Measurements from ENCODE around the gene LZTR1. TPM values are rescaled to one million over a fixed set of nuclear protein-coding genes. Genes with fewer than 3 reads are reported as not detected.
A peak's percentile ranks its signal among the peaks of the same experiment; 100 is the strongest.
"Not testable (repeated sequence)": the region's sequence is repeated elsewhere in the genome, so short reads cannot be mapped to it uniquely, and the experiment has no call there.

Gene LZTR1
- polyA plus RNA-seq, 6 donors from 2014 or later: 3.6 to 15.0 (median 9.3) TPM

DNA sequence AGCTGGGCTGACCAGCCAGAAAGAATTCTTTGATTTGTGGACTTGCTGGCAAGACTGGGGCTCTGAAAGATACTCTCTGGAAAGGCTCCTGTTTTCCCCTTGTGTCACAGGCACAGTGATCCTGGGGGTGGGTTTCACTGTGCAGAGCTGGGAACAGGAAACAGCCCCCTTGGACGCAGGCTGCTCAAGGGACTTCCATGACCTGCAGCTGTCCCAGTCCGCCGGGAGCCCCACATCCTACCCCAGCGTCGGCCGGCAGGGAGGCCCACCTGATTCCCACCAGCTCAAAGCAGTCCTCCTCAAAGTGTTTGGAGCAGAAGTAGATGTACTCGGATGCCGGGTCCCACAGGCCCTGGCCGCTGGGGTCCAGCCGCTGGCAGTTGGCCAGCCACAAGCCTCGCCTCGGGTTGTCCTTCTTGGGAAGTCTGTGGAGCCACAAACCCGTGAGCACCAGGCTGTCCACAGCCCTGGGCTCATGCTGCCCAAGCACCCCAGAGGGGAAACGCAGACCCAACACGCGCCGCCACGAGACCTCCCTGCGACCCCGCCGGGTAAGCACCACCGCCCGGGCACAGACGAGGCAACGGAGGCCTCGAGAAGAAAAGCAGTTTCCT lies 19.0 kb downstream of the LZTR1 start:
- no peak for ATAC-seq (ENCODE audit: low read depth in 2 of 2)
- no peak for DNase-seq
- Mint-ChIP-seq H3K9me3 (no peaks in the 10 kb centered on the region), H3K27ac (peak overlapping the region; percentile 97 to 100 (median 100)), H3K36me3 (no peaks in the 10 kb centered on the region), H3K4me1 (peaks cover 16 to 46% (median 29%) of the 10 kb centered on the region in 3 donors), H3K27me3 (no peaks in the 10 kb centered on the region), H3K4me3 (peak overlapping the region; percentile 95 to 98 (median 96))

DNA sequence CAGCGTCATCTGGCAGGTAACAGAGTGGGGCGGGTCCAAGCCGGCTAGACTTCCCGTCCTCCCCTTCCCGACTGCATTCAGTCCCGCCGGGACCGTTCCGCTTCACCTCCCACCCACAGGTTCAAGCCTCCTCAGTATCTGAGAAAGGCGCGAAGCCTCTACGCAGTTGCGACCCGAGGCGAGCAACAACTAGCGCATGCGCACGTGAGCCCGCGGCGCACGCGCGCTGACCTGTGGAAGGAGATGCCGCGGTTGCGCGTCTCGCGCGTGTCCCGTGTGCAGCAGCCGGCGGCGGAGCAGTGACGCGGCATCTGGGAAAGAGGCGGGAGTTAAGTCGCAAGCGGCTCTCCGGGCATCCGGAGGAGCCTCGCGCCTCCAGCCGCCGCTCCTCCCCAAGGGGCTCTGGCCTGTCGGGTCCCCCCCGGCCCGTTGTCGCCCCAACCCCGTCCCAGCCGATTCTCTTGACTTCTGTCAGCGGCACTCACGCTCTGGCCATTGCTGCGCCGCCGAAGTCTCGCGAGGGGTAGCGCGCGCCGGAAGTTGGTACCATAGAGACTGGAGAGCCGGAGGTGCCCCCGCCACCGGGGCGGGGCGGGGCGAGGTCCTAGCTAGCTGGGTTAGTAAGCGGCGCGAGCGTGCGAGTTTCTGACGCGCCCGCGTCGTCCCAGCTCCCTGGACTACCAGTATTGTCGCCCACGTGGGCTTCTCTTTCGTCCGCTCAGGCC lies 19.7 kb downstream of the LZTR1 start, which contains the start of gene THAP7:
TSS of gene THAP7 (minus strand) at position 518 of the 725 bp plus-strand sequence. CDS start at position 311, 207 bp downstream.
- peaks cover 16 to 46% (median 29%) of the 10 kb centered on the region in 3 donors for H3K4me1 Mint-ChIP-seq
- no peaks in the 10 kb centered on the region for H3K27me3 Mint-ChIP-seq

DNA sequence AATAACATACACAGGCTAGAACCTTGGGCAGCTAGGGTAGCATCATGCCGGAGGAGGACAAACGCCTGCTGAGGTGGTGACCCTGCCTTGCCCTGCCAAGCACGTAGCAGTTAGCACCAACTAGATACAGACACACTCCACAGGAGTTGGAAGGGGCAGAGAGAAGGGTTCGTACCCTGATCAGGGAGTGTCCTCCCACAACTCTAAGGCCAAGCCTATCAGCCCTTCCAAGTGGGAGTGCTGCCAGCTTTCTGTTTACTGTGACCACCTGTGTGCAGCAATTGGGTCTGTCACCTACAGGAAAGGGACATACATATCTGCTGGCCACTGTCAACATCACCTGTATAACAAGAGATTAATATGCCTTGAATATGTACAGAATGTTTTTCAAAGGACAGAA lies 21.7 kb downstream of the LZTR1 start:
- Mint-ChIP-seq H3K4me1 (peaks cover 16 to 40% (median 29%) of the 10 kb centered on the region in 3 donors), H3K4me3 (peak overlapping the region in 7 of 8 donors; percentile 25 to 98 (median 96)), H3K27me3 (no peaks in the 10 kb centered on the region), H3K27ac (peak overlapping the region in 5 of 6 donors; percentile 16 to 100 (median 80)), H3K9me3 (no peaks in the 10 kb centered on the region), H3K36me3 (no peaks in the 10 kb centered on the region)
- DNase-seq (no peak), ATAC-seq (ENCODE audit: low read depth in 2 of 2) (no peak)

More for the DNA sequence above, 19.7 kb downstream of the LZTR1 start, which contains the start of gene THAP7:
- DNase-seq (peak; percentile 97), ATAC-seq (ENCODE audit: low read depth in 2 of 2) (peak; percentile 89 to 91)
- Mint-ChIP-seq H3K36me3 (no peaks in the 10 kb centered on the region), H3K9me3 (no peaks in the 10 kb centered on the region), H3K4me3 (peak within 1 kb of the TSS; percentile 95 to 98 (median 96)), H3K27ac (peak within 1 kb of the TSS; percentile 97 to 100 (median 100))

DNA sequence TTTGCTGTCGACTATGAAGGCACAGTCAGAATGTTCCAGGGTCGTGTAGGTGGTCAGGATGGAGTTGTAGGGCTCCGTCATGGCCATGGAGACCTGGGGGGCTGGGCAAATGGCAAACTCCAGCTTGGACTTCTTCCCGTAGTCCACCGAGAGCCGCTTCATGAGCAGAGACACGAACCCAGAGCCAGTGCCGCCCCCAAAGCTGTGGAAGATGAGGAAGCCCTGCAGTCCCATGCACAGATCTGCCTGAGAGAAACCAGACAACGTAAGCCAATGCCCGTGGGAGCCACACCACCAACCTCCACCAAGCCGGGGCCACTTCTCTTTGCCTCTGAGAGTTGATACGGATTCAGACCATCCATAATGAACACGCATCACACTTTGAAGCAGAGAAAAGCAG lies 27.1 kb downstream of the LZTR1 start:
- DNase-seq; ATAC-seq (ENCODE audit: low read depth in 2 of 2); H3K27me3 Mint-ChIP-seq; H3K9me3 Mint-ChIP-seq; H3K36me3 Mint-ChIP-seq: not testable (repeated sequence)
- peak overlapping the region in 1 of 6 donors; percentile 65 for H3K27ac Mint-ChIP-seq
- peak overlapping the region in 1 of 8 donors; percentile 27 for H3K4me3 Mint-ChIP-seq
- peaks cover 4 to 14% (median 5%) of the 10 kb centered on the region in 3 donors for H3K4me1 Mint-ChIP-seq

DNA sequence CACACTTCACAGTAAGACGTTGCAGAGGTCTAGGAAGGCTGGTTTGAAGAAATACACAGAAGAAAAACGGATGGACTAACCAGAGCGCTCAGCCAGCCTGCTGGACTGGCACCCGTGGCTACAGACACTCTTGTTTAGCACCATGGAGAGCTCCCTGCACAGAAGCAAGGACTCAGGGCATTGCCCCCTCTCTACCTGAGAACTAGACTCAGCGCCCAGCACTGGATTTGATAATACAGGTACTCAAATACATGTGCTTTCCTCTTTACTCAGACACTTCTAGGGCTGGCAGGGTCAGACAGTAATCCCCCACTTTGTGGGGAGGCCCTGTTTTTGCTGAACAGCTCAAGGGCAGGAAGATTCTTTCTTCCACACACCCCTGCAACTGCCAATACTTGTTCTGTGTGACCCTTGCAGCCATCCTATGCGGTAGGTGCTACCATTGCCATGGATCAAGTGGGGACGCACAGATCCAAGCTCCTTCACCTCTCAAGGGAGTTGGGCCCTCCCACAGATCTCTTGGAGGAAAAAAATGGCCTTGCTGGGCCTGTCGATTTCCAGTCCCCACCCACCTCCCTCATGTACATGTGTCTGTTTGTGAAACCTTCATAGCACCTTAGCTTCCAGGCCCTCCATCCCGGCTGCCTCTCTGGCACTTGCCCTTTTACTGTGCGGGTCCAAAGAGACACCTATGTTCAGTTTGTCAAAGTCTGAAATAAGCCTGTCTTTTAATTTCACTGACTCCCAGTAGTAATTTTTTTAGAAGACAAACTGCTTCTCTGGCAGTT lies 27.7 kb downstream of the LZTR1 start:
- no peaks in the 10 kb centered on the region for H3K36me3 Mint-ChIP-seq
- ATAC-seq (ENCODE audit: low read depth in 2 of 2) (no peak), DNase-seq (no peak)
- no peaks in the 10 kb centered on the region for H3K9me3 Mint-ChIP-seq
- no peaks in the 10 kb centered on the region for H3K27me3 Mint-ChIP-seq
- peak overlapping the region in 3 of 6 donors; percentile 36 to 65 (median 42) for H3K27ac Mint-ChIP-seq
- peaks cover 10 to 20% (median 11%) of the 10 kb centered on the region in 3 donors for H3K4me1 Mint-ChIP-seq
- peak overlapping the region in 1 of 8 donors; percentile 27 for H3K4me3 Mint-ChIP-seq

DNA sequence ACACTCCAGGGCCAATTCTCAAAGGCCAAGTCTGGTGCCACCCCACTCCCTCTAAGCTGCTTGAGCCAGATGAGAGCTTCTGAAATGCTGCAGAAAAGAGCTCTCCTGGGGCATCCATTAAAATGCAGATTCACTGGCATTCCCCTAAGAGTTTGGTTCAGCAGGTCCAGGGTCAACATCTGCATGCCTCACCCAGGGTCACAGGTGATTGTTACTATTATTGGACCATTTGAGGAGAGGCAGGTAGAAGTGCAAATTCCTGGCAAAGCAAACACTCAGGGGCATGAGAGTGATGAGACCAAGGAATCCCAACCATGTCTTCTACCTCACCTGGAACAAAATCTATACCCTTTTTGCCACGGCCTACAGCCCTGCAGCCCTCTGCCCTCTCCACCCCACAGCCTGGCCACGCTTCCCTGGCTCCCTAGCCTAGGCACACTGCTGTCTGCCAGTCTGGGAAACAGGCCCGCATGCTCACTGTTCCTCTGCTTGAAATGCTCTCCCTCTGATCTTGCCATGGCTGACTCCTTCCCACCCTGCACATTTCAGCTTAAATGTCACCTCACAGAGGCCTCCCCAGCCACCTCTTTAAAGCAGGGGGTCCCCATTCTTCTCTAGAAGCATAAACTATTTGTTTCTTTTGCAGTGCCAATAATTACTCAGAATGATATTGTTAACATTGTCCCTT lies 28.5 kb downstream of the LZTR1 start:
- H3K36me3 Mint-ChIP-seq: no peaks in the 10 kb centered on the region
- peak overlapping the region in 4 of 6 donors; percentile 36 to 98 (median 50) for H3K27ac Mint-ChIP-seq
- peaks cover 15 to 28% (median 16%) of the 10 kb centered on the region in 3 donors for H3K4me1 Mint-ChIP-seq
- peak overlapping the region in 1 of 8 donors; percentile 3 for H3K4me3 Mint-ChIP-seq
- peaks cover 0 to 1% (median 0%) of the 10 kb centered on the region in 7 donors for H3K9me3 Mint-ChIP-seq
- ATAC-seq (ENCODE audit: low read depth in 2 of 2): no peak
- no peak for DNase-seq
- no peaks in the 10 kb centered on the region for H3K27me3 Mint-ChIP-seq

DNA sequence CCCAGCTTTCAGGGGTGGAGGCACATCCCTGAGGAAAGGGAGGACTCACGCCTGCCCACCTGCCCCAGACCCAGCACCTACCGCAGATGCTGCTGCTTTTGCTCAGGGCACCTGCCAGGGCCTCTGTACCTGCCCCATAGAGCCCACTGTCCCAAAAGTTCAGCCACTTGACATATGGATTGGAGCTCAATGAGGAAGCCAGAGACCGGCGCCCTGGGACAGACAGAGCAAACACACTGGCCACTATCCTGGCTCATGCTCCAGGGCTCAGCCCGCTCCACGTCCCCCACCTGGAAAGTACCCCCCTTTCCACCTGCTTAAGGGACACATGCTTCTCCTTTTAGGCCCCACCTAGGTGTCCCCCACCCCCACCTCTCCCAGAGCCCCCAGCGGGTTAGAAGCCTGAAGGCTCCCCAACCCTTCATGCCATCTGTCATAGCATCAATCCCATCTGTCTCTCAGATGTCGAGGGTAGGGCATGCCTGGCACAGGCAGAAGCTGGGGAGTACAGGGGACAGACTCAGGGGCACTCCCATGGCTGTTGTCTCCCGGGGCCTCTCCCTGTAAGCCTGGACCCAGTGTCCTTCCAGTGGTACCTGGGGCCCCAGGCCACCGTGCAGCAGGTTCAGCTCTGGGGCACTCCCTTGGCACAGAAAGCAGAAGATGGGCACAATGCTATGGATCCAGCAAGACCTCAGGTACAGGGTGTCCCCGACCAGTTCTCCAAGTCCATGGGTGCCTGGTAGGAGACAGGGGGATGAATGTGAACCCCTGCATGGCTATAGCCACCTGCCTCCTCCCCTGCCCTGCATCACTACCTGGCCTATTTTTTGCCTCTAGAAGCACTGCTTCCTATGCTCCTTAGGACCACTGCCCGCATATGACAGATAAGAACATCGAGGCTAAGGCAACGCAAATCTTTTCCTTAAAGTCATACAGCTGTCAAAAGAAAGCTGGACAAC lies 30.6 kb downstream of the LZTR1 start:
- Mint-ChIP-seq H3K27ac (peak overlapping the region; percentile 21 to 94 (median 76)), H3K9me3 (peaks cover 0 to 1% (median 0%) of the 10 kb centered on the region in 7 donors), H3K27me3 (peaks cover 0 to 6% (median 0%) of the 10 kb centered on the region in 3 donors), H3K4me1 (peaks cover 16 to 31% (median 23%) of the 10 kb centered on the region in 3 donors), H3K4me3 (peak overlapping the region in 7 of 8 donors; percentile 55 to 91 (median 72)), H3K36me3 (no peaks in the 10 kb centered on the region)
- DNase-seq (no peak), ATAC-seq (ENCODE audit: low read depth in 2 of 2) (no peak)

DNA sequence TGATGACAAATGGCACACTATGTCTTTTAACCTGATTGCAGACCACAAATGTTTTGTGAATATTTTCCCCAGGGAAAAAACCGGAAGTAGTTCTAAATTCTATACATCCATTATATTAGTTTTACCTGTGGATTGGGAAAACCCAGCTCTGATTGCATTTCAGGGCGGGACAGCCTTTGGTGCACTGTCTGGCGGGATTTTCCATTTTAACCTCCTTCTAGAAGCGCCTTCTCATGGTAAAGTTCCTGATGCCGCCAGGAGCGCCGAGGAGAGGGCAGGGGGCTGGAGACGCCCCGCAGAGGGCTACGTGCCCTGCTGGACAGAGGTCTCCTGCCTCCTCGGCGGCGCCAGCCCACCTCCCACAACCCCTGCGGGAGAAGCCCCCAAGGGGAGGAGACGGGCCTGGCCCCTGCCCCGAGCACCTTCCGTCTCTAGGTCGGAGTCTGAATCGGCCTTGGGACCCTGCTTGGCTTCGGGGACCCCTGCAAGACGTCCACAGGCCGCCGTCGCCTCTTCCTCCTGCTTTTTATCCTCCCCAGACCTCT lies 31.6 kb downstream of the LZTR1 start:
- ATAC-seq (ENCODE audit: low read depth in 2 of 2) (no peak), DNase-seq (no peak)
- Mint-ChIP-seq H3K27ac (peak overlapping the region in 5 of 6 donors; percentile 88 to 99 (median 98)), H3K4me1 (peaks cover 16 to 31% (median 23%) of the 10 kb centered on the region in 3 donors), H3K4me3 (peak overlapping the region; percentile 71 to 95 (median 91)), H3K27me3 (peaks cover 0 to 6% (median 0%) of the 10 kb centered on the region in 3 donors), H3K36me3 (no peaks in the 10 kb centered on the region), H3K9me3 (peaks cover 0 to 1% (median 0%) of the 10 kb centered on the region in 7 donors)

DNA sequence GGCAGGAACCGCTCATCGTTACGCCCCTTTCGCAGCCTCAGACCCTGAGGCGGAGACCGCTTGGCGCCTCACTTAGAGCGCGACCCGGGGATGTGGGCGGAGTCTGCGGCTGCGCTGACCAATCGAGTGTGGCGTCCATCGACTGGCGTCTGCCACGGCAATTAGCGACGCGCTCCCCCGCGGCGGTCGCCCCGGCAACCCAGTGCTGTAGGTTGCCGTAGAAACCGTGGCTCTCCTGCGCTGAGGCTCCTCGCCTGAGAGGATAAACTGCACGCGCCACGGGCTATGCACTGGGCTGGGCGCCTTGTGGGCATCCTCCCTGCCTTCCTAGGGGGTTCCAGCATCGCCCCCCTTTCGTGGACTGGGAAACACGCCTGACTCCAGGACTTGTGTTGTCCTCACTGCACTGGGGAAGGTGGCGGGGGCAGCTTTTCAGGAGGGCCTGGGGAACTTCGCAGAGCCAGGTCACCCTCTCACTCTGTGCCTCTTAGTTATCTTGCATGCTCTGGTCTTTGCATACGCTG lies 32.2 kb downstream of the LZTR1 start:
- ATAC-seq (ENCODE audit: low read depth in 2 of 2): peak; percentile 93
- peak; percentile 87 for DNase-seq
- Mint-ChIP-seq H3K27me3 (peaks cover 0 to 11% (median 0%) of the 10 kb centered on the region in 3 donors), H3K27ac (peak overlapping the region; percentile 91 to 99 (median 96)), H3K4me1 (peaks cover 16 to 31% (median 23%) of the 10 kb centered on the region in 3 donors), H3K4me3 (peak overlapping the region; percentile 71 to 95 (median 91)), H3K36me3 (no peaks in the 10 kb centered on the region), H3K9me3 (peaks cover 0 to 1% (median 0%) of the 10 kb centered on the region in 7 donors)

DNA sequence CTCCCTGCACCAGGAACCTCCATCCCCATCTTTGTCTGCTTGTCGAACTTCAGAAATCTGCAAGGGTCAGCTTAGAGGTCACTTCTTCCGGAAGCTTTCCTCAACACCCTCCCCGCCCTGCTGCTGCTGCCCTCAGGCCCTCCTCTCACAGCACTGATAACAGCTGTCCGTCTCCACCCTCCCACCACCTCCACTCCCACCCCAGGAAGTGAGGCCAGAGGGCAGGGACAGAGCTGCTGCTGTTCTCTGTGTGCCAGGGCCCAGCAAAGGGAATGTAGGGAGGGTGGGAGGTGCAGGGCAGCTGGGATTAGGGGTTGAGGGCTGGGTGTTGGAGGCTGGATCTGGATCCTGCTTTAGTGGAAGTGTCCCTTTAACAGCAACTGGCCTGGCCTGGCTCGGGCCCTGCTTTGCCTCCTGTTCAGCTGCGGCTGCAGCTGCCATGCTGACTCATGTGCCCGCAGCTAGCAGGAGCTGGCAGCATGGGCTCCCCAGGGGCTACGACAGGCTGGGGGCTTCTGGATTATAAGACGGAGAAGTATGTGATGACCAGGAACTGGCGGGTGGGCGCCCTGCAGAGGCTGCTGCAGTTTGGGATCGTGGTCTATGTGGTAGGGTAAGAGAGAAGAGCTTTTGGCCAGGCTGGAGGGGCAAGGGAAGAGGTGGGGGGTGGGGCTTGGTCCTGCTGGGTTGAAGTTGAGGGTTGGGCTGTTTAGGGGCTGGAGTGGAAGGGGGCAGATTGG lies 32.8 kb downstream of the LZTR1 start, which contains the start of gene P2RX6:
TSS of gene P2RX6 (plus strand) at position 440 of the 740 bp plus-strand sequence. CDS start at position 450, 10 bp downstream.
- peak within 1 kb of the TSS; percentile 71 to 95 (median 91) for H3K4me3 Mint-ChIP-seq
- peaks cover 0 to 1% (median 0%) of the 10 kb centered on the region in 7 donors for H3K9me3 Mint-ChIP-seq
- no peaks in the 10 kb centered on the region for H3K36me3 Mint-ChIP-seq
- H3K4me1 Mint-ChIP-seq: peaks cover 16 to 31% (median 23%) of the 10 kb centered on the region in 3 donors
- no peak for DNase-seq
- peak within 1 kb of the TSS; percentile 91 to 99 (median 96) for H3K27ac Mint-ChIP-seq
- H3K27me3 Mint-ChIP-seq: peaks cover 0 to 13% (median 0%) of the 10 kb centered on the region in 3 donors
- no peak for ATAC-seq (ENCODE audit: low read depth in 2 of 2)

All from naive B cell (primary cell).